HepG2 (cell line): ENCODE data around the gene TRMT2A. TPM values are rescaled to one million over a fixed set of nuclear protein-coding genes. Genes with fewer than 3 reads are reported as not detected.

Source experiments
- AGO1 ChIP-seq: fragments of 200-400 bp; formaldehyde crosslinking; IDR thresholded peaks from 2 replicates; pipeline ENCODE4 v1.6.1; 2017; ENCODE audit warnings: mild to moderate bottlenecking, low read depth, low read length, moderate library complexity; ENCODE audit not compliant: poor library complexity, severe bottlenecking
- EED ChIP-seq: sonication (generic); formaldehyde crosslinking; IDR thresholded peaks from 2 replicates; pipeline ENCODE4 v1.5.0; 2020; ENCODE audit warnings: mild to moderate bottlenecking, missing genetic modification reagents
- ESRRA ChIP-seq: sonication (generic); formaldehyde crosslinking; IDR thresholded peaks from 2 replicates; pipeline ENCODE4 v1.5.1; 2020; ENCODE audit warnings: mild to moderate bottlenecking, low read depth, missing genetic modification reagents
- FOXP1 ChIP-seq, 2 experiments: fragments of 450-650 bp in 1 of 2; IDR thresholded peaks; 2 replicates each; pipeline ENCODE4 v1.6.1; 2017 to 2018; ENCODE audit warnings: antibody characterized with exemption in 1 of 2
- HMG20A ChIP-seq: IDR thresholded peaks from 2 replicates; pipeline ENCODE4 v1.6.1; 2016; ENCODE audit warnings: borderline replicate concordance
- HOXA3 ChIP-seq: sonication (generic); formaldehyde crosslinking; IDR thresholded peaks from 2 replicates; pipeline ENCODE4 v1.5.0; 2020; ENCODE audit warnings: missing genetic modification reagents
- IKZF1 ChIP-seq: fragments of 450-650 bp; IDR thresholded peaks from 2 replicates; pipeline ENCODE4 v1.7.1; 2016
- KDM5B ChIP-seq: sonication (generic); formaldehyde crosslinking; IDR thresholded peaks from 2 replicates; pipeline ENCODE4 v1.4.0; 2020; ENCODE audit warnings: missing genetic modification reagents, mild to moderate bottlenecking, borderline replicate concordance
- MYC ChIP-seq: sonication (generic); formaldehyde crosslinking; IDR thresholded peaks from 2 replicates; pipeline ENCODE4 v1.9.0; 2021; ENCODE audit warnings: missing genetic modification reagents, borderline replicate concordance
- NR3C1 ChIP-seq: sonication (generic); formaldehyde crosslinking; IDR thresholded peaks from 2 replicates; pipeline ENCODE4 v1.4.0; 2020; ENCODE audit warnings: missing genetic modification reagents
- RCOR2 ChIP-seq: IDR thresholded peaks from 2 replicates; pipeline ENCODE4 v1.6.1; 2016; ENCODE audit warnings: missing biosample characterization, missing genetic modification reagents
- RFX3 ChIP-seq: IDR thresholded peaks from 2 replicates; pipeline ENCODE4 v1.6.1; 2016; ENCODE audit warnings: missing biosample characterization, missing genetic modification reagents
- SALL1 ChIP-seq: sonication (generic); formaldehyde crosslinking; IDR thresholded peaks from 2 replicates; pipeline ENCODE4 v1.8.0; 2022; ENCODE audit warnings: mild to moderate bottlenecking, missing genetic modification reagents
- SAP130 ChIP-seq: IDR thresholded peaks from 2 replicates; pipeline ENCODE4 v1.6.1; 2016; ENCODE audit warnings: low read depth
- SKI ChIP-seq: fragments of 450-650 bp; IDR thresholded peaks from one replicate; pipeline ENCODE4 v1.6.1; 2018; ENCODE audit warnings: mild to moderate bottlenecking; ENCODE audit not compliant: partially characterized antibody
- SRSF1 ChIP-seq: fragments of 200-400 bp; formaldehyde crosslinking; optimal IDR thresholded peaks from 2 replicates; pipeline ENCODE3; 2017; ENCODE audit warnings: mild to moderate bottlenecking, low read depth, low read length, moderate library complexity
- U2AF1 ChIP-seq: fragments of 200-400 bp; formaldehyde crosslinking; optimal IDR thresholded peaks from 2 replicates; pipeline ENCODE3; 2017; ENCODE audit warnings: mild to moderate bottlenecking, low read depth, low read length
- ZFX ChIP-seq: sonication (generic); formaldehyde crosslinking; IDR thresholded peaks from 2 replicates; pipeline ENCODE4 v1.4.0; 2020; ENCODE audit warnings: mild to moderate bottlenecking, low read depth, missing genetic modification reagents, moderate library complexity
- ZFY ChIP-seq: sonication (generic); formaldehyde crosslinking; IDR thresholded peaks from 2 replicates; pipeline ENCODE4 v1.4.0; 2020; ENCODE audit warnings: missing genetic modification reagents
- ZMYM4 ChIP-seq: sonication (generic); formaldehyde crosslinking; IDR thresholded peaks from 2 replicates; pipeline ENCODE4 v1.8.1; 2023; ENCODE audit warnings: mild to moderate bottlenecking, missing genetic modification reagents
- ZNF136 ChIP-seq: sonication (generic); formaldehyde crosslinking; IDR thresholded peaks from 2 replicates; pipeline ENCODE4 v1.8.1; 2022; ENCODE audit warnings: low read depth, mild to moderate bottlenecking, moderate library complexity, missing genetic modification reagents
- ZNF343 ChIP-seq: sonication (generic); formaldehyde crosslinking; IDR thresholded peaks from 2 replicates; pipeline ENCODE4 v1.4.0; 2020; ENCODE audit warnings: mild to moderate bottlenecking, missing genetic modification reagents
- polyA plus RNA-seq, 8 experiments: library from polyadenylated mRNA; depleted of rRNA in 3 of 8; stranded (reverse) in 7 of 8; unstranded in 1 of 8; fragments of >200 nt; fragmentation: Illumina TruSeq in 4 of 8; extraction: Trizol in 4 of 8; gene quantifications; 2 replicates each; pipeline versions ENCODE4 v1.2.1 to v1.2.3, GENCODE V29; 2011 to 2016; ENCODE audit warnings: low read depth in 4 of 8, missing spikeins in 1 of 8, mixed read lengths in 1 of 8; ENCODE audit not compliant: insufficient read depth in 1 of 8
- total RNA-seq, 5 experiments: library from RNA; depleted of rRNA; stranded (reverse); fragments of >200 nt; fragmentation: Illumina TruSeq; extraction: Trizol; gene quantifications; 2 replicates each; pipeline ENCODE4 v1.2.3, GENCODE V29; 2016; ENCODE audit warnings: low read depth in 1 of 5
- TF ChIP-seq, protein P1 (sequence below): sonication (generic); formaldehyde crosslinking; IDR thresholded peaks from 2 replicates; pipeline ENCODE4 v1.8.1; 2023; ENCODE audit warnings: mild to moderate bottlenecking, missing genetic modification reagents, borderline replicate concordance
- TF ChIP-seq, protein P2 (sequence below): sonication (generic); formaldehyde crosslinking; IDR thresholded peaks from 2 replicates; pipeline ENCODE4 v1.5.0; 2020; ENCODE audit warnings: mild to moderate bottlenecking, missing genetic modification reagents, moderate library complexity
- TF ChIP-seq, protein P3 (sequence below): sonication (generic); formaldehyde crosslinking; IDR thresholded peaks from 2 replicates; pipeline ENCODE4 v1.5.0; 2020; ENCODE audit warnings: mild to moderate bottlenecking, missing genetic modification reagents, borderline replicate concordance

TRMT2A gene
- total and polyA plus RNA-seq, 2 of the 13 experiments (the other 11 are each of a cell fraction or from before 2014, with no cell fraction given), result 24.0 to 30.3 TPM

DNA sequence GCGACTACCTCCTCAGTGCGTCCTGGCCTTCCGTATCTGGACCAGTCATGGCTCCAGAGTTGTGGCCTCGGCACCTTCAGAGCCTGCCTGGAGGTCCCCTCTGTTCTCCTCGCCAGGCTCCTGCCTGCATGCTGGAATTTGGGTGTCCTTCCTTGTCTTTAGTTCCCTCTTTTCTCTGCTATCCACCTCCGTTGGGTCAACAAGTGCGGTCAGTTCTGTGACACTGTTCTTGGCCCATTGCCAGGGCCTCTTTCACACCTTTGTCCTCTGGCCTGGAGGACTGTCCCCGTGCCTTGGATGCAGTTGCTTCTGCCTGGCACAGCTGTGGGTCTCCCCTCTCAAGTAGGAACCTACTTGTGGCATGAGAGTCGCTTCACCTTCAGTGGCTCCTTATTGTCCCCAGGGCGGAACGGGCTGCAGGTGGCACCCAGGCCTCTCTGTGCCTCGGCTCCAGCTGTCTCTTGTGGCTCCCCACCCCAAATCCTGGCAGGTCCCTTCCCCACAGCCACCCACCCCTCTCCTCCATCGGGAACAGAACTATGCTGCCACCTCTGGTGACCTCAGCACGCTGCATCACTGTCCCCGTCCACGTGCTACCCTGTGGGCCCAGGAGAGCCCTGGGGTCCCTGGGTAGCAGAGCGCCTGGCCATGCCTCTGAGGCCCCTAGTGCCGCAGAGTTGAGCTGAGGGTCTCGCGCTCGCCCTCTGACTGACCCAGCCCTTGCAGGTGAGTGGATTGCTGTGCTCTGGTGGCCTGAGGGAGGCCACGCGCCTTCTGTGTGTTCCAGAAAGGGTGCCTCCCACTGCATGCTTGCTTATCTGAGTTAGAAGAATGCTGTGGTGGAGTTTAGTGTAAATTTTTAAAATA is 32.2 kb downstream of the TRMT2A start (continued):
- TF ChIP-seq ZNF343 (CRISPR knock-in tag) (no peak), MYC (CRISPR knock-in tag) (peak; percentile 95), HOXA3 (CRISPR knock-in tag) (peak; percentile 25; the same call in 1 of the 2 replicates), ZFX (peak; percentile 48; the same call in 1 of the 2 replicates), SALL1 (CRISPR knock-in tag) (peak; percentile 52), ESRRA (CRISPR knock-in tag) (0 out of 2 replicates have a peak, but pooled peaks have one; percentile 28), NR3C1 (CRISPR knock-in tag) (no peak), HMG20A (CRISPR knock-in tag) (no peak), RFX3 (CRISPR knock-in tag) (no peak), EED (CRISPR knock-in tag) (no peak), FOXP1 (IDR thresholded peaks at IDR 0.05) (no peak), FOXP1 (CRISPR knock-in tag; IDR thresholded peaks at IDR 0.05) (no peak), SRSF1 (no peak), ZFY (CRISPR knock-in tag) (peak; percentile 33; the same call in 1 of the 2 replicates), SKI (no peak), RCOR2 (CRISPR knock-in tag) (no peak), SAP130 (peak; percentile 59; the same call in 1 of the 2 replicates), AGO1 (no peak), IKZF1 (no peak), ZMYM4 (CRISPR knock-in tag) (0 out of 2 replicates have a peak, but pooled peaks have one; percentile 23), ZNF136 (CRISPR knock-in tag) (no peak), U2AF1 (no peak), KDM5B (CRISPR knock-in tag) (peak; percentile 68; the same call in 1 of the 2 replicates)
- TF ChIP-seq, protein P1, sequence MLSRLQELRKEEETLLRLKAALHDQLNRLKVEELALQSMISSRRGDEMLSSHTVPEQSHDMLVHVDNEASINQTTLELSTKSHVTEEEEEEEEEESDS, result no peak
- TF ChIP-seq, protein P2, sequence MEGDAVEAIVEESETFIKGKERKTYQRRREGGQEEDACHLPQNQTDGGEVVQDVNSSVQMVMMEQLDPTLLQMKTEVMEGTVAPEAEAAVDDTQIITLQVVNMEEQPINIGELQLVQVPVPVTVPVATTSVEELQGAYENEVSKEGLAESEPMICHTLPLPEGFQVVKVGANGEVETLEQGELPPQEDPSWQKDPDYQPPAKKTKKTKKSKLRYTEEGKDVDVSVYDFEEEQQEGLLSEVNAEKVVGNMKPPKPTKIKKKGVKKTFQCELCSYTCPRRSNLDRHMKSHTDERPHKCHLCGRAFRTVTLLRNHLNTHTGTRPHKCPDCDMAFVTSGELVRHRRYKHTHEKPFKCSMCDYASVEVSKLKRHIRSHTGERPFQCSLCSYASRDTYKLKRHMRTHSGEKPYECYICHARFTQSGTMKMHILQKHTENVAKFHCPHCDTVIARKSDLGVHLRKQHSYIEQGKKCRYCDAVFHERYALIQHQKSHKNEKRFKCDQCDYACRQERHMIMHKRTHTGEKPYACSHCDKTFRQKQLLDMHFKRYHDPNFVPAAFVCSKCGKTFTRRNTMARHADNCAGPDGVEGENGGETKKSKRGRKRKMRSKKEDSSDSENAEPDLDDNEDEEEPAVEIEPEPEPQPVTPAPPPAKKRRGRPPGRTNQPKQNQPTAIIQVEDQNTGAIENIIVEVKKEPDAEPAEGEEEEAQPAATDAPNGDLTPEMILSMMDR (CRISPR knock-in tag), result peak; percentile 77
- TF ChIP-seq, protein P3, sequence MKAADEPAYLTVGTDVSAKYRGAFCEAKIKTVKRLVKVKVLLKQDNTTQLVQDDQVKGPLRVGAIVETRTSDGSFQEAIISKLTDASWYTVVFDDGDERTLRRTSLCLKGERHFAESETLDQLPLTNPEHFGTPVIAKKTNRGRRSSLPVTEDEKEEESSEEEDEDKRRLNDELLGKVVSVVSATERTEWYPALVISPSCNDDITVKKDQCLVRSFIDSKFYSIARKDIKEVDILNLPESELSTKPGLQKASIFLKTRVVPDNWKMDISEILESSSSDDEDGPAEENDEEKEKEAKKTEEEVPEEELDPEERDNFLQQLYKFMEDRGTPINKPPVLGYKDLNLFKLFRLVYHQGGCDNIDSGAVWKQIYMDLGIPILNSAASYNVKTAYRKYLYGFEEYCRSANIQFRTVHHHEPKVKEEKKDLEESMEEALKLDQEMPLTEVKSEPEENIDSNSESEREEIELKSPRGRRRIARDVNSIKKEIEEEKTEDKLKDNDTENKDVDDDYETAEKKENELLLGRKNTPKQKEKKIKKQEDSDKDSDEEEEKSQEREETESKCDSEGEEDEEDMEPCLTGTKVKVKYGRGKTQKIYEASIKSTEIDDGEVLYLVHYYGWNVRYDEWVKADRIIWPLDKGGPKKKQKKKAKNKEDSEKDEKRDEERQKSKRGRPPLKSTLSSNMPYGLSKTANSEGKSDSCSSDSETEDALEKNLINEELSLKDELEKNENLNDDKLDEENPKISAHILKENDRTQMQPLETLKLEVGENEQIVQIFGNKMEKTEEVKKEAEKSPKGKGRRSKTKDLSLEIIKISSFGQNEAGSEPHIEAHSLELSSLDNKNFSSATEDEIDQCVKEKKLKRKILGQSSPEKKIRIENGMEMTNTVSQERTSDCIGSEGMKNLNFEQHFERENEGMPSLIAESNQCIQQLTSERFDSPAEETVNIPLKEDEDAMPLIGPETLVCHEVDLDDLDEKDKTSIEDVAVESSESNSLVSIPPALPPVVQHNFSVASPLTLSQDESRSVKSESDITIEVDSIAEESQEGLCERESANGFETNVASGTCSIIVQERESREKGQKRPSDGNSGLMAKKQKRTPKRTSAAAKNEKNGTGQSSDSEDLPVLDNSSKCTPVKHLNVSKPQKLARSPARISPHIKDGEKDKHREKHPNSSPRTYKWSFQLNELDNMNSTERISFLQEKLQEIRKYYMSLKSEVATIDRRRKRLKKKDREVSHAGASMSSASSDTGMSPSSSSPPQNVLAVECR, result peak; percentile 73; the same call in 1 of the 2 replicates
